ENCODE results near the gene MRPL24.

Gene MRPL24

DNA sequence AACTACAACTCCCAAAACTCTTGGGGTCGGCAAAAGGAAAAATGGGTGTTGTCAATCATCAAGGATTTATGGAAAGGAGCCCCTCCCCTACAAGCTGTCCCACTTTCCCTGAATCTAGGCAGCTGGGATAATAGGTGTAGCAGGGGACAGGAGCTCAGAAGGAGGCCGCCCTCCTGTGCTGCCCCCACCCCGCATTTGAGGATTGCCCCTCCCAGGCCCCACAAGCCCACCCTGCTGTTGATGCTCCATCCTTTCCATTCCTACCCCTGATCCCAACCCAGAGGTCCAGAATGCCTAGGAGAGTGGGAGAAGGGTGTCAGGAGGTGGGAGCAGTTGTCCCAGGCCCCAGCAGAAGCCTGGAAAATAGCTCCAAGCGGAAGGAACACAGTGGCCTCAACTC, 1.9 kb upstream of the MRPL24 start:
- no peak for DNase-seq

GRCh38 chr1:156742017-156742416, 1.1 kb upstream of the MRPL24 start:
- DNase-seq, result no peak

DNA sequence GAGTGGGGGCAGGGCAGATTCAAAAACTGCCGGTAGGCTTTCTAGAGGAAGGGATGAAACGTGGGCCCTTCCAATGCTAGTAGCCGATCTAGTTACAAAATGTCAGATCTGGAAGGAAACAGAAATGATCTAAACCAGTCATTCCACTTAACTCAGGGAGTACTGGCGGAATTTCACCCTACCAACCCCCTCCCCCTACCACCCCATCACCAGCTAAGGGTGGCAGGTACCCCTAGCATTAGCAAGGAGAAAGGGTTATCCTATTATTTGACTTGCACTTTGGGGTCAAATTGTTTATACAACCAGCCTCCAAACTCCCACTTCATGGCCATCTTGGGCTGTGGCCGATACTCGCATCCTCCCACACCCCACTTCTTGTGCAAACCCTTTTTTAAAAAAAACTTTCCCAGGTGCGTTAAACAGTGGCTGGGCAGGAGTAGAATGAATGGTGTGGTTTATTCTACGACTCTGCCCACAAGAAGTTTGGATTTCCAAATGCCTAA, 644 bp upstream of the MRPL24 start:
- no peak for DNase-seq

DNA sequence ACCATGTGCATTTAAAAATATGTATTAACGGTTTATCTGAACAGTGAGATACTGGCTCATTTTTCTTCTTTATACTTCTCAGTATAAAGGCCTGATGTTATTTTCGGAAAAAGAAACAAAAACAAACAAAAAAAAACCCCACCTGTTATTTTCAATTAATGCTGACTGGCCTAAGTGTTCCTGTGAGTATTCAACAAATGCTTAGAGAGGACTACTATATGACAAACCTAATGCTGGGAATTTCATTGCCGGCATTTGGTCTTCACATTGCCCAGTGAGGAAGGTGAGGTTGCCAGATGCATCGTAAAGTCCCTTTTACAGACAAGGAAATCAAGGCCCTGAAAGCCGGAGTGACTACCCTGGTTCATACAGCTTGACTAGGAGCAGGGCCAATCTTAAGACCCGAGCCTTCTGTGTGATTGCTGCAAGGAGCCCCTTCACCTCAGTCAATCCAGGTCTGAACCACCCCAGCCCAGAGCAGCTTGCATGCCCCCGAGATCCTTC, 599 bp downstream of the MRPL24 start:
- no peak for DNase-seq

GRCh38 chr1:156738916-156739315, 2.0 kb downstream of the MRPL24 start:
- DNase-seq, result no peak

- DNase-seq, result no peak
Measured at GRCh38 chr1:156738407-156738806, 2.5 kb downstream of the MRPL24 start.

- no peak for DNase-seq
Measured at GRCh38 chr1:156733989-156734584, 6.8 kb downstream of the MRPL24 start.

DNA sequence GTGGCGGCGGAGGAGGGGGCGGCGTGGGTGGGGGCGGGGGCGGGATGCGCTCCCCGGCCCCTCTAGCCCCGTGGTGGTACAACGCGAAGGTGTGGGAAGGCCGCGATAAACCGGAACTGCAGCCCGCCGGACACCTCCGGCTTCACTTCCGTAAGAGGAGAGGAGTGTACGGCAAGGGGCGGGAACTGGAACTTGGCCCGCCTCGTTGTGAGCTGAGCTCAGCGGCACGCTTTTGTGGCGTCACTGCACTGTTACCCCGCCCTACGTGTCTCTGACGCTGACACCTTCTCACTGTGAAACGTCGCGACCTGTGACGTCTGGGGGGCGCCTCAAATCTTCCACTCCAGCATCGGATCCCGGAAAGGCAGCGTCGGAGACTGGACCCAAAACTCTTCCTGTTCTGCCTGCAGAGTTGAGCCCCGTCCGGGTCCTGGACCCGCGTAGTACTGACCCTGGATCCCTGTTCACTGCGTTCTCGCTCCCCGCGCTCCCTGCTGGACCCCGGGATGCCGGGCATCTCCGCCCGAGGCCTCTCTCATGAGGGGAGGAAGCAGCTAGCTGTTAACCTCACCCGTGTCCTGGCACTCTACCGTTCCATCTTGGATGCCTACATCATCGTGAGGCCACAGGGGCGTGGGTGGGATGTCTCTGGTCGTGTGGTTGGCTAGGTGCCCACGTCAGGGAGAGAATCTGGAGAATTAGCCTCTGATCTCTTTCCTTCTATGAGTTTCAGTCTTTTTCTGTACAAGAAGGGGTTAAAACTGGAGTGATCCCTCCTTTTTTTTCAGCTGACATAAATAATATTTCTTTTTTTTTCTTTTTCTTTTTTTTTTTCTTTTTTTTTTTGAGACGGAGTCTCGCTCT, 12.1 kb downstream of the MRPL24 start, which contains the start of gene ISG20L2:
Gene ISG20L2 (minus strand): TSS at position 168 of the 864 bp plus-strand sequence. CDS start 1,114 bp downstream, outside the sequence.
- DNase-seq, result peak; percentile 79

DNA sequence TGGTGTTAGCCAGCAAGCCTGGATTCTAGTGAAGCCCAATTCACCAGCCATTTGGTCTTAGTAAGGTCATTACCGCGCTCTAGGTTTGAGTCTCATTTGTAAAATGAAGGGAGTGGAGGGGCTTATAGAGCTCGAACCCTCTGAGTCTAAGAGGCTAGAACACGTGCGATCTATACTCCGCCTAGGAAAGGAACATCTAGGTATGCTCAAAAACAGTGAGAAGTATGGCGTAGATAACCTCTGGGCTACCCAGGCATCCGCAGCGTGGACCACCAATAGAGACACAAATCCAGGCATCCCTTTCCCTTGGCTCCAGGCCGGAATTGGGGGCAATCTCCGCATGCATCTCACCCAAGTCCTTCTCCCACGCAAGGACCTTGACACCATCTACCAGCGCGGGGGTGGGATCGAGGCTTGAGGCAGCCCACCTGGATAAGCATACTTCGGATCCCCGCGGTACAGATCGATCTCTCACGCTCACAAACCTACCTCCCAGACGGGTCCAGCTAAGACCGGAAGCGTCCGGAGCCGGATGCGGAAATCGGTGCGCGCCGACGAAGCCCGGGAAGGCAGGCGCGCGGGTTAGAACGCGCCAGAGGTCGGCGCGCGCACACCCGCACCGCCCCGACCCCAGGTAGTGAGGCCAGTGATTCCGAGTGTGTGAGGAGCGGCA, 12.8 kb downstream of the MRPL24 start, which contains the start of gene METTL25B:
Gene METTL25B (plus strand): TSS at position 544 of the 673 bp plus-strand sequence. CDS start 636 bp downstream, outside the sequence.
- no peak for DNase-seq

DNA sequence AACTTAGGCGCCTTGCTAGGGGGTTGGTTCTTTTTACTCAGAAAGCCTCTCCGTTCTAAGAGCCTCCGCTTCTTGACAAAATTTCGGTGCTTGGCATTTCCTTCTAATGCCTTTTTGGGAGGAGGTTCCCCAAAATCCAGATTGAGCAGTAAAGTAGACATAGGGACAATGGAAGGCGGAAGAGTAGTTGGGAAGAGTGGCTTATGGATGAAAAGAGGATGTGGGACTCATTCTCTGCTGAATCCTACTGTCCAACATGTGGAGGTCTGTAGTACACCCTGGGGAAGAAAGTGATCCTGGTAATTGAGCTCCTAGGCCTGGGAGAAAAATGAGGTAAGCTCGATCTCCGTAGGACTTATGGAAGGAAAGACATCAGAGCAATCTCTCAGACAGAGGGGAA, 13.4 kb downstream of the MRPL24 start:
- DNase-seq, result no peak

- no peak for DNase-seq
Measured at GRCh38 chr1:156726549-156727226, 14.2 kb downstream of the MRPL24 start.

- no peak for DNase-seq
Measured at GRCh38 chr1:156725683-156726280, 15.1 kb downstream of the MRPL24 start.

DNA sequence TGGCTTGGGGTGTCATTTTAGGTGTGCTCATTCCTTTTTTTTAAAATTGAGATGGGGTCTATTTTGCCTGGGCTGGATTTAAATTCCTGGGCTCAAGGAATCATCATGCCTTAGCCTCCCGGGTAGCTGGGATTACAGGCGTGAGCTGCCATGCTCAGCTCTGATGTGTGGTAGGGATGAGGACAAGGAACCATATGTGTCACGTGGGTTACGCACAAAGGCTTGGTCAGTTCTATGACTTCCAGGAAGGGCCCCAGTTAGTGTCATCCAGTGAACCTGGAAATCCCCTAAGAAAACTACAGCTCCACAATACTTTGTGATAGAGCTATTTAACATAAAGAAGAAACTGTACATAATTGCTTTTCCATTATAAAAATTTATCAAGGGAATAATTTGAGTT, 19.4 kb downstream of the MRPL24 start:
- DNase-seq, result no peak

DNA sequence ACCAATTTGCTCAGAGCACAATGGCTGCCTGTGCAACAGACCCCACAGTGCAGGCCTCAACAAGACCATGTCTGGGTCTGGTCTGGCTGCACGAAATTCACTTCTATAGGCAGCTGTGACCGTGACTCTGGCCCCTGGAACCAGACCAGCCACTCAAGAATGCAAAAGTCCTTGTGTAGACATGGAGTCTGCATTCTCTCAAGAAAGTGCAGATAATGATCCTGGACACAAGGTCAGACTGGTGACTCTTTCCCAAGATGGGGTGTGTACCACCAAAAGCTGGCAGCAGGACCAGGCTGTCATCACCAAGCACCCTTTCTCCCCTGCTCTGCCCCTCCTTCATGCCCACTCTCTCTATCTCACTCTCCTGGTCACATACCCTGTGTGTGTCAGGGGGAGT, 19.8 kb downstream of the MRPL24 start:
- no peak for DNase-seq

DNA sequence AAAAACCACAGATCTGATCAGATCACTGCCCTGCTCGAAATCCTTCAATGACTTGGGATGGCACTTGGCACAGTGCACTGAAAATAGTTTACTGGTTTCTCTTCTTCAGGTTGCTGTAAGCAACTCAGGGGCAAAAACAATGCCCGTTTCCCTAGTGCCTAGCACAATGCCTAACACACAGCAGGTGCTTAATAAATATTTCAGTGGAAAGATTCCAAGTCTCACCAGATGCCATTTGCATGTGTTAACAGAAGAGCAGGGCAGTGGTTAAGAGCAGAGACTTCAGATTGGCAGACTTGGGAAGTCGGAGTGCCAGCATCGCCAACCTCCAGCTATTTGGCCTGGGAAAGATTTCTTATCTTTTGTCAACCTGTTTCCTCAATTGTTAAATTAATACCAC, 23.5 kb downstream of the MRPL24 start:
- no peak for DNase-seq

DNA sequence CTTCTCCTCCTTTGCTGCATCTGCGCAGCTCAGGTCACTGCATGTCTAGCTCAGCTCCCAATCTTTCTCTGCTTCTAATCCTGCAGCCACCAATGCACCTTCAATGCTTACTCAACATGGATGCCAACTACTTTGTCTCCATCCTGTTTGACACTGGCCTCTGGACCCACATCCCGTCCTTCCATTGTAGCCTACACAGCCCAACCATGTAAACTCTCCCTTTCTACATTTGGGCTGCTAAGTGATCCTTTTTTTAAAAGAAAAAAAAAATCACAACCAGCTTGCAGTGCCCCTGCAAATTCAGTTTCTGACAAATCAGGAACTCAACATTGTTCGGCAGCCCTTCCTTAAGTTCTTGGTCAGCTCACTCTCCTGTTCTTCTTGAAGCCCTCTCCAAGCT, 26.1 kb downstream of the MRPL24 start:
- DNase-seq, result no peak

DNA sequence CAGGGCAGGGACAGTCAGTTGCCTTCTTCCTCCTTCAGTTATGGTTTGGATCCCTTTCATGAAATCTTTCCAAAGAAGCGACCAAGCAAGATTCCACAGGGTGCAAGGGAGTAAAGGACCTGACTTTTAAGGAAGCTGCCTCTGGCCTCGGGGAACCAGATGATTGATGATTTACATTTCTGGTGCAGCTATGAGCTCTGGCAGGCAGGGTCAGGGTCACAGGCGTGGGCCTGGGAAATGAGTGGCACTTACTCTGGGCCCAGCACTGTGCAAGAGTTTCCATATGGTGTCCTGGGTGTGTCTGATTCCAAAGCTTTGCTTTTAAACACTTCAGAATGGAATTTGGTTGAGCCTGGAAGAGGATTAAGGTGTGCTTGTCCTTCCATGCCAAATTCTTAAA, 28.3 kb downstream of the MRPL24 start:
- no peak for DNase-seq

- no peak for DNase-seq
Measured at GRCh38 chr1:156711011-156711817, 29.7 kb downstream of the MRPL24 start.

GRCh38 chr1:156709757-156710489, 31.0 kb downstream of the MRPL24 start:
- DNase-seq, result no peak

DNA sequence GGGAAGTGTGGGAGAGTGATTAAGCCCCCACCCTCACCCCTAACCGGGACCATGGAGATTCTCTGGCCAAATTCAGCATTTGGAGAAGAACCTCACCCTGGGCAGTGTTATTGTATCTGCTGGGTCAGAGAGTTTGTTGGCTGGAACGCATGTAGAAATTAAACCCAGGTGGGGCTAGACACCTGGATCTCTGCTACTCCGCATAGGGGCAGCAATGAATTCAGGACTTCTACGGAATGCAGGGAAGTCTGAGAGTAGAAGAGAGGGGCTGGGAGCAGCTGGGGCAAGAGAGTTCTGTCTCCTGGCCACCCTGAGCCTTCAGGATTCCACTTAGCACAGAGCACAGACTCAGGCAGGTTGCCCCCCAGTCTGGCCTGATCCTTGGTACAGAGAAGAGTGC, 31.9 kb downstream of the MRPL24 start:
- no peak for DNase-seq

DNA sequence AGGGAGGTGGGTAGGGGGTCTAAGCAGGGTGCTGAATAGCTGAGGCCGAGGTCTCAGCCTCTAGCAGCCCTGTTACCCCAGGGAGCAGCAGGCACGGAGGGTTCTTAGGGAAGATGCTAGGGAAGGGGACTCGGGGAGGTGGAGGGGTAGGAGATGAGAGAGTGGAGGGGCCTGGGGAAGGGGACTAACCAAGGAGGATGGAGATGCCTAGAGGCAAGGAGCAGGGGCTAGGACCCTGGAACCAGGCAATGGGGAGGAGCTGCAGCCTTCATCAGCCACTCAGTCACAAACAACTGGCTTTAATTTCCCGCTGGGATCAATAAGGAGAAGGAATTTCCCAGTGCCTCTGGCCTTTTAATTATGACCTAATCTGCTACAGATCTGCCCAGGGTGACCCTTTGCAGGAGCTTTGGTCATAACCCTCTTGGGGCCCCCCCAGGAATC, 32.6 kb downstream of the MRPL24 start:
- DNase-seq, result no peak

Measured in NCI-H1417 treated with DMSO at 0.1 percent for 48 hours (cell line).